Measurements from ENCODE around the gene GINS1. TPM values are rescaled to one million over a fixed set of nuclear protein-coding genes. Genes with fewer than 3 reads are reported as not detected.

GINS1 gene
- total RNA-seq, 1 donor from 2014 or later = 3.4 TPM

DNA sequence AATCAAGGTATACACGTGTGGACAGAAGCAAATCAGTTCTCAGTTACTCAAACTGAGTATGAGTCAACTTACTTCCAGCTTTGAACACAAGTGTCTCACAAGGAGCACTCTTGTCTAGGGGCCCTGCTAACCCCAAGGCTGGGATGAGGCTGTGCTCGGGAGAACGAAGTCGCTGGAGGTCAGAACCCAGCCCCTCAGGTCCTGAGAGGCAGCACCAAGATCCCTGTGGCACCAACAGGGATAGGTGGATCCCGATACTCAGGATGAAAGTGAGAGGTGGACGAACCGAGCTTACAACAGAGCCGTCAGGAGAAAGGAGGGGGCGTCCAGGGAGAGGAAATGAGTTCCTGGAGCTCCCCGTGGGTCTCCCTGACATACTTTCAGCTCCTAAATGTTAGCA is 85.7 kb downstream of the GINS1 start:
- DNase-seq (ENCODE audit: low read depth in 2 of 2) = no peak

- no peak for DNase-seq (ENCODE audit: low read depth in 2 of 2)
Observed at GRCh38 chr20:25493748-25494505, 86.5 kb downstream of the GINS1 start.

DNA sequence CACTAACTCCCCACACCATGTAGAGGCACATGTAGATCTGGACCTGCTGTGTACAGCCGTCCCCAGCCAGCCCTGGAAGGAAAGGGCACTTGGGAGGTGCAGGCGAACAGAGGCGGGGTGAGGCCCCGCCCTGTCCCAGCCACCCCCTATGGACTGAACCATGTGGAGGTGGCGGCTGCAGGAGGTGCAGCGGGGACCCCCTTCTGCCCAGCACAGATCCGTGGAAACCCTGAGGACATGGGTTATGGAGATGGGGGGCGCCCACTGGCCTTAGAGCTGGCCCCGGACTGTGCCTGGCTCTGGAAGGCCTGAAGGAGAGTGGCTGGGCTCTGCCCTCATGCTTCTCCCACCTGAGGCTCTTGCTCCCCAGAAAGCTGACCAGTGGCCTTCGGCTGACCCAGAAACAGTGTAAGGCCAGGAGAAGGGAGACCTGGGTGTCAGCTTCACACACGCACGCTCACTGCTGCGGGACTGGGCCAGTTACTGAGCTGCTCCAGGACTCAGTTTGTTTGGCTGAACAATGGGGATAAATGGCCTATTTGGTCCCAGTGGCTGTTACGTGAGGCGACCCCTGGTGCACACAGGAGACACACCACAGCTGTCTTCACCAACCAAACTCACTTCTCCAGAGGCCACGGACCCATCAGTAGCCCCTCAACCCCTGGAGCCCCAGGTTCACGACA is 87.2 kb downstream of the GINS1 start:
- no peak for DNase-seq (ENCODE audit: low read depth in 2 of 2)

DNA sequence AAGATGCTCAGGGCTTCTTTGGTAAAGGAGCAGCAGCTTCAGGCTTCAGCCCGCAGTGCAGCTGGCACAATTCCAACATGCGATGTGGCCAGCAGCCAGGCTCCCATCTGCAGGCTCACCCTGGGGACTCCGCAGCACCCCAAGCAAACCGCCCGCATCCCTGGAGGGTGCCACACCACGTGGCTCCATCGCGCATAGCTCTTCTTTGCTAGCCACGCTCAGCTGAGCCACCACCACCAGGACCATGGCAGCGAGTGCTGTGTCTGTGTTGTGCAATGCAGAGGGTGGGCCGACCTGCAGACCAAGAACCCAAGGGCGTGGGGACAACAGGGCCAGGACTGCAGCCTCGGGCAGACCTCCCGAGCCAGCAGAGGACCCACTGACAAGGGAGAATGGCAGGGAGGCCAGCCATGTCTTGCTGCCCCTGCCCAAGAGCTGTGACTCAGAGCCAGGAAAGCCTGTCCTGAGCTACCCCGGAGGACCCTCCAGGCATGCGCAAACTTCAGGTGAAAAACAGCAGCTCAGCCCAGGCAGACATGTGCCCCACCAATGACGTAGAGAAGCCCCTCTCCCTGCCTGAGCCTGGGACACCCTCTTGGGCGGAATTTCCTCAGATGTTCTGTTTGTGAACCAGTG is 87.8 kb downstream of the GINS1 start:
- DNase-seq (ENCODE audit: low read depth in 2 of 2) = no peak

GRCh38 chr20:25496165-25496967 is 88.9 kb downstream of the GINS1 start:
- DNase-seq (ENCODE audit: low read depth in 2 of 2) = no peak

- peak in 1 of 2 donors; percentile 58 for DNase-seq (ENCODE audit: low read depth in 2 of 2)
Observed at GRCh38 chr20:25496968-25497401, 89.5 kb downstream of the GINS1 start.

DNA sequence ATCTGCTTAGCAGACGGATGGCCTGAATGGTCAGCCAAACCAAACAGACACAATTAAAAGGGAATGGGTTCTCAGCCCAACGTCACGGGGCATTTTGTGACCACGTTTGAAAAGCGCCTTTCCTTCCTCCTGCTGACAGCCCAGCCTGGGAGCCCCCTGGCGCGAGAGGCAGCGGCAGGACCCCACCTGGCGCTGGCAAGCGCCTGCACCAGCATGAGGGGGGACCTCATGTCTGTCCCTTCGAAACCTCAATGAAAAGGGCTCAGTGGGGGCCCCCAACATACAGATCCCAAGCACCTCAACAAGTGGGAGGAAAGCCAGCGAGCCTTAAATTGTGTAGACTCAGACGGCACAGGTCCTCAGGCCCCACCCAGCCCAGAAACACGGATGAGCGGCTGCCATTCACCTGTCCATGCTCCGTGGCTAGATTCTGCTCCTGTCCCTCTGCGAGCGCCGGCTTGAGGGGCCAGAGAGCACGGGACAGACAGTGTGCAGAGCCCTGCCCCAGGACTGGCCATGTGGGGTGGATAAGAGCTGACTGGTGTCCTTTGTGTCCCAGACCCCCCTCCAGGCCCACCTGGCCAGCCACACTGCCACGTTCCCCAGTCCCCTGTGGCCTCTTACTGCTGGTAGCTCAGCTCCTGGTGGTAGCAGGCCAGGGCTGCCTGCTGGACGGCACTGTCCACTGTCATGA is 90.3 kb downstream of the GINS1 start:
- DNase-seq (ENCODE audit: low read depth in 2 of 2) = peak in 1 of 2 donors; percentile 82

Other genes with a start within 250 kb of the GINS1 start
- 29.9 and 51.4 TPM in 2 replicates for gene ENTPD6, start 212.0 kb upstream of the GINS1 start, total RNA-seq
- 62.3 and 63.9 TPM in 2 replicates for gene PYGB, start 159.6 kb upstream of the GINS1 start, total RNA-seq
- gene ABHD12, start 16.8 kb upstream of the GINS1 start, total RNA-seq = 20.0 and 23.2 TPM in 2 replicates
- 10.5 and 21.0 TPM in 2 replicates for gene NINL, start 177.9 kb downstream of the GINS1 start, total RNA-seq
- 5.0 and 9.1 TPM in 2 replicates for gene NANP, start 216.3 kb downstream of the GINS1 start, total RNA-seq